GM12865 (cell line): ENCODE data around the gene A3GALT2.
A peak's percentile ranks its signal among the peaks of the same experiment; 100 is the strongest.

ENCODE experiments used
- DNase-seq: peaks from one replicate; pipeline ENCODE4 v3.0.0; 2010; ENCODE audit warnings: low read depth
- H3K4me3 ChIP-seq: 2 replicates; pipeline ENCODE4 v1.5.1; 2011; ENCODE audit warnings: mild to moderate bottlenecking, low read depth, low read length, control low read depth
- CTCF ChIP-seq: IDR thresholded peaks from 2 replicates; pipeline ENCODE4 v1.5.1; 2011; ENCODE audit warnings: low read length, control low read depth, low read depth, inconsistent platforms; ENCODE audit not compliant: insufficient read depth; ENCODE audit errors: missing control alignments

Gene A3GALT2

GRCh38 chr1:33353531-33353930 lies 32.6 kb upstream of the A3GALT2 start:
- no peak overlapping the region for H3K4me3 ChIP-seq
- DNase-seq = no peak
- TF ChIP-seq CTCF = no peak

GRCh38 chr1:33351281-33351660 lies 30.4 kb upstream of the A3GALT2 start:
- TF ChIP-seq CTCF = no peak
- no peak for DNase-seq
- no peak overlapping the region for H3K4me3 ChIP-seq

DNA sequence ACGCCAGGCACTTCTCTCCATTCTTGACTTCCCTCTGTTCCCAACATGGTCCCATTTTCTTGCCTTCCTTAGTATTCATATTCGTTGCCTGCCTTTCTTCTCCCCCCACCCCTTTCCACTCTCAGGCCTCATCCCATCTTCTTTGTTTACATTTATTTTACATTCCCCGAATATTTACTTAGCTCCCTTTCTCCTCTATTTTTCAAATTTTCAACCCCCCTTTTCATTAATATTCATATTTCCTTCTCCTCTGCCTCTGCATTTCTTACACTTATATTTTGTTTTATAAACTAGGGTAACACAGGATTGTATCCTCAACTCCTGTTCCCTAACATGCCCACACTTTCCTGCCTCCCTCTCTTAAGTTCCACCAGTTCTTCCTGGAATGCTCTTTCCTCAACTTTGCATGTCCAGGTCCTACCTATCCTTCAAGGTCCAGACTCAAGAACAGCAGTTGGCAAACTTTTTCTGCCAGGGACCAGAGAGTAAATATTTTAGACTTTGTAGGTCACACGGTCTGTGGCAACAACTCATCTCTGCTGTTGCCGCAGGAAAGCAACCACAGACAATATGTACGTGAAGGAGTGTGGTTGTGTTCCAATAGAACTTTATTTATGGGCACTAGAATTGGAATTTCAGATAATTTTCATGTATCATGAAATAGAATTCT lies 29.8 kb upstream of the A3GALT2 start:
- no peak for TF ChIP-seq CTCF
- DNase-seq = no peak
- H3K4me3 ChIP-seq = peak overlapping the region; percentile 77

GRCh38 chr1:33349778-33350610 lies 29.1 kb upstream of the A3GALT2 start:
- no peak for TF ChIP-seq CTCF
- H3K4me3 ChIP-seq = peak overlapping the region; percentile 77
- peak; percentile 92 for DNase-seq

GRCh38 chr1:33349081-33349759 lies 28.3 kb upstream of the A3GALT2 start:
- peak; percentile 56 for DNase-seq
- TF ChIP-seq CTCF = no peak
- peak overlapping the region; percentile 85 for H3K4me3 ChIP-seq

DNA sequence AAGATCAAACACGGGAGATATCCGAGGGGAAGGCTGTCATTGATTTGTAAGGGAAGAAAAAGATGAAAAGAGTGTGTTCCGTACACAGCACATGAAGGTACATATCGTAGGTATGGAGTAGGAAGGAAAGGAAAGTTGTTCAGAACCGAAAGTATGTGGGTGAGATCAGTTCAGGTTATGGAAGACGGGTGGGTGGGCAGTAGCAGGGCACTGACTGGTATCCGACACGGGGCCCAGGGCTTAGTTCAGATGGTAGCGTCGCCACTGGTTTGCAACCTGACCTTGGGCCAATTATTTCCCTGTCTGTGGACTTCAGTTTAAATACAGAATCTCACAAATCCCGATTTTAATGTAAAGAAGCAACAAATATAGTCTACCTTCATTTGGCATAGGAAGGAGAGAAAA lies 27.8 kb upstream of the A3GALT2 start:
- DNase-seq = no peak
- TF ChIP-seq CTCF = no peak
- peak overlapping the region; percentile 85 for H3K4me3 ChIP-seq
